H1 (cell line): ENCODE data around the gene ANKDD1A. TPM values are rescaled to one million over a fixed set of nuclear protein-coding genes. Genes with fewer than 3 reads are reported as not detected.

Source experiments
- CTCF ChIA-PET: fragments of 300-600 bp; sonication (Branson Sonifier 250); formaldehyde crosslinking; loops from one replicate; lab custom pipeline; 2021; ENCODE audit not compliant: partially characterized antibody; lab: Charles Lee
- POLR2A ChIA-PET: fragments of 300-600 bp; sonication (Branson Sonifier 250); formaldehyde crosslinking; loops from one replicate; lab custom pipeline; 2021; ENCODE audit warnings: inconsistent platforms; ENCODE audit not compliant: partially characterized antibody; lab: Charles Lee
- DNase-seq, 2 experiments: peaks; one replicate each; pipeline versions ENCODE4 v3.0.0 to v3.0.0-alpha.2; 2010 to 2022; ENCODE audit warnings: low spot score in 2 of 2, low read depth in 1 of 2, mixed read lengths in 1 of 2
- FAIRE-seq: peaks from 2 replicates; lab custom pipeline; 2011; peaks lifted over from hg19 to GRCh38; lab: Jason Lieb, UNC
- H2AFZ ChIP-seq: 2 replicates; pipeline ENCODE4 v1.8.1; 2012; ENCODE audit warnings: low read length, inconsistent platforms
- H2AK5ac ChIP-seq: 2 replicates; pipeline ENCODE4 v1.6.1; 2013; ENCODE audit warnings: low read depth, low read length
- H2BK120ac ChIP-seq: replicated peaks from 2 replicates; pipeline ENCODE3; 2013; ENCODE audit warnings: low read depth, low read length, inconsistent platforms
- H2BK12ac ChIP-seq: 2 replicates; pipeline ENCODE4 v1.6.1; 2013; ENCODE audit warnings: low read depth, low read length
- H2BK15ac ChIP-seq: 2 replicates; pipeline ENCODE4 v1.6.1; 2013; ENCODE audit warnings: low read length
- H2BK20ac ChIP-seq: 2 replicates; pipeline ENCODE4 v1.6.1; 2013; ENCODE audit warnings: low read length
- H2BK5ac ChIP-seq: 2 replicates; pipeline ENCODE4 v1.6.1; 2013; ENCODE audit warnings: low read depth, low read length
- H3K14ac ChIP-seq: 2 replicates; pipeline ENCODE4 v1.6.1; 2013; ENCODE audit warnings: inconsistent platforms; ENCODE audit not compliant: insufficient read length
- H3K18ac ChIP-seq: 2 replicates; pipeline ENCODE4 v1.6.1; 2013; ENCODE audit warnings: low read length; ENCODE audit errors: extremely low read depth
- H3K23ac ChIP-seq: 2 replicates; pipeline ENCODE4 v1.6.1; 2013; ENCODE audit warnings: inconsistent platforms; ENCODE audit not compliant: insufficient read length
- H3K23me2 ChIP-seq: 2 replicates; pipeline ENCODE4 v1.6.1; 2013; ENCODE audit warnings: low read depth, low read length
- H3K27ac ChIP-seq: 2 replicates; pipeline ENCODE4 v1.6.1; 2011; ENCODE audit warnings: low read depth, low read length, inconsistent platforms
- H3K27me3 ChIP-seq, 4 experiments: replicated peaks in 1 of 4; 1 replicate in 1 of 4; 2 replicates in 3 of 4; pipeline versions ENCODE4 v1.6.1 to v1.8.1; 2011 to 2013; ENCODE audit warnings: low read length in 3 of 4, mild to moderate bottlenecking in 3 of 4, inconsistent platforms in 2 of 4, mixed read lengths in 2 of 4, moderate library complexity in 1 of 4; ENCODE audit not compliant: control insufficient read depth in 3 of 4, insufficient read depth in 3 of 4; ENCODE audit errors: extremely low read depth in 1 of 4
- H3K36me3 ChIP-seq, 4 experiments: 2 replicates each; pipeline versions ENCODE4 v1.6.1 to v1.8.1; 2011 to 2013; ENCODE audit warnings: mild to moderate bottlenecking in 4 of 4, low read length in 3 of 4, moderate library complexity in 2 of 4, control low read depth in 1 of 4, inconsistent platforms in 1 of 4; ENCODE audit not compliant: insufficient read depth in 4 of 4, control insufficient read depth in 2 of 4
- H3K4ac ChIP-seq: replicated peaks from 2 replicates; pipeline ENCODE3; 2013; ENCODE audit warnings: low read length, low read depth, mixed read lengths, inconsistent platforms; ENCODE audit not compliant: insufficient read length
- H3K4me1 ChIP-seq, 4 experiments: replicated peaks in 1 of 4; 1 replicate in 1 of 4; 2 replicates in 3 of 4; pipeline versions ENCODE4 v1.6.1 to v1.8.1; 2011 to 2013; ENCODE audit warnings: low read length in 3 of 4, inconsistent platforms in 2 of 4, mixed read lengths in 1 of 4; ENCODE audit not compliant: insufficient read depth in 4 of 4, control insufficient read depth in 3 of 4
- H3K4me2 ChIP-seq, 2 experiments: 2 replicates each; pipeline versions ENCODE4 v1.6.1 to v1.8.1; 2011 to 2013; ENCODE audit warnings: low read depth in 2 of 2, low read length in 2 of 2, control low read depth in 1 of 2, inconsistent platforms in 1 of 2, mild to moderate bottlenecking in 1 of 2; ENCODE audit not compliant: insufficient read depth in 1 of 2
- H3K4me3 ChIP-seq, 4 experiments: fragments of 200-600, 300-600 bp in 1 of 4; sonication (generic), shearing (Covaris generic), sonication (Bioruptor Twin) in 1 of 4; 2 replicates each; pipeline versions ENCODE4 v1.5.1 to v1.8.1; 2011 to 2016; ENCODE audit warnings: low read length in 4 of 4, low read depth in 3 of 4, control low read depth in 2 of 4, inconsistent platforms in 2 of 4, mild to moderate bottlenecking in 2 of 4, mixed read lengths in 1 of 4, moderate library complexity in 1 of 4; ENCODE audit not compliant: insufficient read depth in 2 of 4; ENCODE audit errors: extremely low read depth in 1 of 4
- H3K56ac ChIP-seq: replicated peaks from 2 replicates; pipeline ENCODE3; 2013; ENCODE audit warnings: low read depth, mild to moderate bottlenecking, mixed read lengths, low read length, inconsistent platforms; ENCODE audit not compliant: insufficient read length
- H3K79me1 ChIP-seq: 2 replicates; pipeline ENCODE4 v1.6.1; 2013; ENCODE audit warnings: low read depth, low read length, control low read depth
- H3K79me2 ChIP-seq, 2 experiments: 2 replicates each; pipeline versions ENCODE4 v1.6.1 to v1.8.1; 2012 to 2013; ENCODE audit warnings: low read length in 2 of 2, mild to moderate bottlenecking in 2 of 2, inconsistent platforms in 1 of 2; ENCODE audit not compliant: insufficient read depth in 2 of 2, control insufficient read depth in 1 of 2
- H3K9ac ChIP-seq, 4 experiments: replicated peaks in 1 of 4; 1 replicate in 1 of 4; 2 replicates in 3 of 4; pipeline versions ENCODE4 v1.6.1 to v1.8.1; 2011 to 2013; ENCODE audit warnings: low read depth in 3 of 4, low read length in 3 of 4, control low read depth in 2 of 4, mild to moderate bottlenecking in 2 of 4, moderate library complexity in 2 of 4, inconsistent platforms in 1 of 4; ENCODE audit errors: extremely low read depth in 1 of 4
- H3K9me3 ChIP-seq, 2 experiments: 2 replicates each; pipeline versions ENCODE4 v1.6.1 to v1.8.1; 2012 to 2013; ENCODE audit warnings: mild to moderate bottlenecking in 2 of 2, moderate library complexity in 2 of 2, control low read depth in 1 of 2, inconsistent platforms in 1 of 2, low read depth in 1 of 2, low read length in 1 of 2, mixed read lengths in 1 of 2; ENCODE audit not compliant: insufficient read depth in 2 of 2
- H4K20me1 ChIP-seq, 2 experiments: replicated peaks in 1 of 2; 2 replicates each; pipeline versions ENCODE3 to v1.8.1; 2011 to 2013; ENCODE audit warnings: inconsistent platforms in 2 of 2, low read length in 2 of 2, mild to moderate bottlenecking in 1 of 2; ENCODE audit not compliant: insufficient read depth in 2 of 2, control insufficient read depth in 1 of 2
- H4K5ac ChIP-seq: 2 replicates; pipeline ENCODE4 v1.6.1; 2013; ENCODE audit warnings: low read length, low read depth, mixed read lengths, inconsistent platforms; ENCODE audit not compliant: insufficient read length
- H4K8ac ChIP-seq: 2 replicates; pipeline ENCODE4 v1.8.0; 2013; ENCODE audit warnings: mild to moderate bottlenecking, moderate library complexity, low read length, inconsistent platforms; ENCODE audit not compliant: insufficient read depth; ENCODE audit errors: extremely low read depth
- H4K91ac ChIP-seq: replicated peaks from 2 replicates; pipeline ENCODE3; 2013; ENCODE audit warnings: low read length, mixed read lengths, inconsistent platforms; ENCODE audit not compliant: insufficient read length
- CEBPB ChIP-seq: IDR thresholded peaks from 2 replicates; pipeline ENCODE4 v1.6.1; 2012; ENCODE audit warnings: low read depth, low read length
- CTBP2 ChIP-seq: IDR thresholded peaks from 2 replicates; pipeline ENCODE4 v1.7.0; 2011; ENCODE audit warnings: borderline replicate concordance, mild to moderate bottlenecking, moderate library complexity, mixed read lengths, low read length; ENCODE audit not compliant: insufficient read depth, insufficient read length
- FOSL1 ChIP-seq: IDR thresholded peaks from 2 replicates; pipeline ENCODE4 v1.6.1; 2011; ENCODE audit warnings: mild to moderate bottlenecking, low read depth, low read length, moderate library complexity; ENCODE audit not compliant: insufficient read depth
- JUN ChIP-seq: IDR thresholded peaks from 2 replicates; pipeline ENCODE4 v1.6.1; 2011; ENCODE audit warnings: low read depth, mild to moderate bottlenecking, improper control_type of control experiment, low read length
- KDM5A ChIP-seq: fragments of 200-600 bp; IDR thresholded peaks from 2 replicates; pipeline ENCODE4 v1.7.1; 2012; ENCODE audit warnings: mild to moderate bottlenecking, low read length, inconsistent platforms, mixed read lengths
- NANOG ChIP-seq: IDR thresholded peaks from 2 replicates; pipeline ENCODE4 v1.6.1; 2011; ENCODE audit warnings: low read length, low read depth, mild to moderate bottlenecking, inconsistent platforms; ENCODE audit not compliant: insufficient read depth, poor library complexity, severe bottlenecking
- NRF1 ChIP-seq: IDR thresholded peaks from 2 replicates; pipeline ENCODE4 v1.6.1; 2011; ENCODE audit warnings: mild to moderate bottlenecking, low read depth, low read length, improper control_type of control experiment
- POU5F1 ChIP-seq: IDR thresholded peaks from 2 replicates; pipeline ENCODE4 v1.6.1; 2011; ENCODE audit warnings: low read depth, mild to moderate bottlenecking, low read length, moderate library complexity
- RXRA ChIP-seq: IDR thresholded peaks from 2 replicates; pipeline ENCODE4 v1.6.1; 2011; ENCODE audit warnings: low read depth, mild to moderate bottlenecking, low read length, moderate library complexity; ENCODE audit not compliant: insufficient read depth
- SIRT6 ChIP-seq: IDR thresholded peaks from one replicate; pipeline ENCODE4 v1.7.1; 2012; ENCODE audit warnings: low read length, inconsistent platforms
- SP4 ChIP-seq: IDR thresholded peaks from 2 replicates; pipeline ENCODE4 v1.6.1; 2012; ENCODE audit warnings: low read length, inconsistent platforms
- SRF ChIP-seq: IDR thresholded peaks from 2 replicates; pipeline ENCODE4 v1.6.1; 2011; ENCODE audit warnings: mild to moderate bottlenecking, low read depth, low read length, moderate library complexity
- SUZ12 ChIP-seq: fragments of 200-600 bp; sonication (generic); IDR thresholded peaks from 2 replicates; pipeline ENCODE4 v1.6.1; 2012; ENCODE audit warnings: mild to moderate bottlenecking, inconsistent platforms, low read length, moderate library complexity, mixed read lengths
- TCF12 ChIP-seq: IDR thresholded peaks from 2 replicates; pipeline ENCODE4 v1.6.1; 2011; ENCODE audit warnings: low read depth, mild to moderate bottlenecking, low read length
- YY1 ChIP-seq: IDR thresholded peaks from 2 replicates; pipeline ENCODE4 v1.6.1; 2011; ENCODE audit warnings: low read depth, mild to moderate bottlenecking, low read length
- WGBS, 2 experiments: shearing (Covaris generic) in 1 of 2; methylation state at CpG; one replicate each; pipeline versions ENCODE4 v1.1.6 to v1.1.7; 2013 to 2015; ENCODE audit warnings: low lambda C conversion rate in 2 of 2, mixed read lengths in 2 of 2, inconsistent platforms in 1 of 2, low coverage in 1 of 2, missing lambda C conversion rate in 1 of 2; ENCODE audit not compliant: insufficient replicate concordance in 2 of 2, insufficient coverage in 1 of 2, insufficient read length in 1 of 2; ENCODE audit errors: extremely low coverage in 1 of 2, missing lambda C conversion rate in 1 of 2; 5-methylcytosine and 5-hydroxymethylcytosine counted together
- polyA plus RNA-seq, 7 experiments: library from polyadenylated mRNA; depleted of rRNA in 3 of 7; stranded (reverse) in 5 of 7; unstranded in 2 of 7; fragments of >200 nt in 5 of 7; fragments of 200-250 nt in 2 of 7; gene quantifications; 1 replicate in 5 of 7; 2 replicates in 1 of 7; 4 replicates in 1 of 7; pipeline versions ENCODE4 v1.2.1 to v1.2.3, GENCODE V29; 2011 to 2013; ENCODE audit warnings: missing spikeins in 2 of 7, mixed read lengths in 2 of 7
- total RNA-seq: library from RNA; stranded (reverse); fragmentation: NEBNext Ultra II Directional; extraction: Animal tissue kit (Norgen Biotek cat#: 25700); gene quantifications from 2 replicates; pipeline ENCODE4 v1.2.1, GENCODE V29; 2021

The ANKDD1A gene
- total and polyA plus RNA-seq, 2 of the 8 experiments (the other 6 are each of a cell fraction or from before 2014, with no cell fraction given), result 4.1 to 5.0 TPM

GRCh38 chr15:64878705-64879104, 33.0 kb upstream of the ANKDD1A start:
- Histone ChIP-seq H3K4me3 (no peak overlapping the region), H3K79me1 (no peaks in the 10 kb centered on the region), H4K5ac (no peak overlapping the region), H3K14ac (no peak overlapping the region), H2AK5ac (no peak overlapping the region), H3K79me2 (no peaks in the 10 kb centered on the region), H2BK120ac (no peak overlapping the region), H4K91ac (no peak overlapping the region), H3K27ac (no peak overlapping the region), H2BK5ac (no peak overlapping the region), H4K8ac (no peak overlapping the region), H3K9ac (no peak overlapping the region), H3K27me3 (no peaks in the 10 kb centered on the region), H2AFZ (no peak overlapping the region), H3K36me3 (no peaks in the 10 kb centered on the region), H2BK20ac (no peak overlapping the region), H3K18ac (no peak overlapping the region), H4K20me1 (no peaks in the 10 kb centered on the region), H3K4me2 (no peak overlapping the region), H2BK15ac (no peak overlapping the region), H3K56ac (no peak overlapping the region), H3K4me1 (peaks cover 6 to 17% (median 10%) of the 10 kb centered on the region in 4 experiments), H3K4ac (no peak overlapping the region), H2BK12ac (no peak overlapping the region), H3K9me3 (no peaks in the 10 kb centered on the region), H3K23ac (no peak overlapping the region), H3K23me2 (no peaks in the 10 kb centered on the region)
- WGBS, 2 experiments, result 79% methylated on average over 8 of the region's 8 CpGs; no CpG with 5 or more reads in 1 of the 2 experiments
- ChIA-PET CTCF (interaction anchor here (0.6 to 1.9 kb wide), 3 partner anchors 10 to 213 kb away, joined by 3 to 6 read pairs (median 4); no protein-coding TSS in a partner anchor), POLR2A (interaction anchor here (1.0 to 1.5 kb wide), 3 partner anchors 13 to 173 kb away, joined by 3 to 4 read pairs (median 3); no protein-coding TSS in a partner anchor)
- DNase-seq (no peak), FAIRE-seq (no peak)
- TF ChIP-seq SUZ12 (no peak), CEBPB (no peak), NRF1 (no peak), KDM5A (no peak), FOSL1 (no peak), POU5F1 (no peak), TCF12 (no peak), SRF (no peak), SP4 (no peak), NANOG (no peak), JUN (no peak), YY1 (no peak), RXRA (no peak), SIRT6 (no peak), CTBP2 (no peak)
